Activated naive CD4-positive, alpha-beta T cell treated with anti-CD3 and anti-CD28 coated beads, Interleukin-2, amount 10 ng/mL, durations not matched to agents 5 hours and 36 hours (primary cell): Measurements from ENCODE around the gene NOMO2. TPM values are rescaled to one million over a fixed set of nuclear protein-coding genes. Genes with fewer than 3 reads are reported as not detected.

Source experiments
- microRNA-seq: library from miRNA; unstranded; fragments of <30 nt; microRNA quantifications from one replicate; pipeline ENCODE4 v1.2.0, GENCODE V29; 2022; ENCODE audit warnings: borderline microRNAs expressed, borderline replicate concordance
- total RNA-seq, 2 experiments: library from RNA; stranded (reverse); gene quantifications; one replicate each; pipeline ENCODE4 v1.2.3, GENCODE V29; 2021

NOMO2 gene, protein sequence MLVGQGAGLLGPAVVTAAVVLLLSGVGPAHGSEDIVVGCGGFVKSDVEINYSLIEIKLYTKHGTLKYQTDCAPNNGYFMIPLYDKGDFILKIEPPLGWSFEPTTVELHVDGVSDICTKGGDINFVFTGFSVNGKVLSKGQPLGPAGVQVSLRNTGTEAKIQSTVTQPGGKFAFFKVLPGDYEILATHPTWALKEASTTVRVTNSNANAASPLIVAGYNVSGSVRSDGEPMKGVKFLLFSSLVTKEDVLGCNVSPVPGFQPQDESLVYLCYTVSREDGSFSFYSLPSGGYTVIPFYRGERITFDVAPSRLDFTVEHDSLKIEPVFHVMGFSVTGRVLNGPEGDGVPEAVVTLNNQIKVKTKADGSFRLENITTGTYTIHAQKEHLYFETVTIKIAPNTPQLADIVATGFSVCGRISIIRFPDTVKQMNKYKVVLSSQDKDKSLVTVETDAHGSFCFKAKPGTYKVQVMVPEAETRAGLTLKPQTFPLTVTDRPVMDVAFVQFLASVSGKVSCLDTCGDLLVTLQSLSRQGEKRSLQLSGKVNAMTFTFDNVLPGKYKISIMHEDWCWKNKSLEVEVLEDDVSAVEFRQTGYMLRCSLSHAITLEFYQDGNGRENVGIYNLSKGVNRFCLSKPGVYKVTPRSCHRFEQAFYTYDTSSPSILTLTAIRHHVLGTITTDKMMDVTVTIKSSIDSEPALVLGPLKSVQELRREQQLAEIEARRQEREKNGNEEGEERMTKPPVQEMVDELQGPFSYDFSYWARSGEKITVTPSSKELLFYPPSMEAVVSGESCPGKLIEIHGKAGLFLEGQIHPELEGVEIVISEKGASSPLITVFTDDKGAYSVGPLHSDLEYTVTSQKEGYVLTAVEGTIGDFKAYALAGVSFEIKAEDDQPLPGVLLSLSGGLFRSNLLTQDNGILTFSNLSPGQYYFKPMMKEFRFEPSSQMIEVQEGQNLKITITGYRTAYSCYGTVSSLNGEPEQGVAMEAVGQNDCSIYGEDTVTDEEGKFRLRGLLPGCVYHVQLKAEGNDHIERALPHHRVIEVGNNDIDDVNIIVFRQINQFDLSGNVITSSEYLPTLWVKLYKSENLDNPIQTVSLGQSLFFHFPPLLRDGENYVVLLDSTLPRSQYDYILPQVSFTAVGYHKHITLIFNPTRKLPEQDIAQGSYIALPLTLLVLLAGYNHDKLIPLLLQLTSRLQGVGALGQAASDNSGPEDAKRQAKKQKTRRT
- 10 to 100 TPM; 81.4 to 85.0 TPM for total RNA-seq

DNA sequence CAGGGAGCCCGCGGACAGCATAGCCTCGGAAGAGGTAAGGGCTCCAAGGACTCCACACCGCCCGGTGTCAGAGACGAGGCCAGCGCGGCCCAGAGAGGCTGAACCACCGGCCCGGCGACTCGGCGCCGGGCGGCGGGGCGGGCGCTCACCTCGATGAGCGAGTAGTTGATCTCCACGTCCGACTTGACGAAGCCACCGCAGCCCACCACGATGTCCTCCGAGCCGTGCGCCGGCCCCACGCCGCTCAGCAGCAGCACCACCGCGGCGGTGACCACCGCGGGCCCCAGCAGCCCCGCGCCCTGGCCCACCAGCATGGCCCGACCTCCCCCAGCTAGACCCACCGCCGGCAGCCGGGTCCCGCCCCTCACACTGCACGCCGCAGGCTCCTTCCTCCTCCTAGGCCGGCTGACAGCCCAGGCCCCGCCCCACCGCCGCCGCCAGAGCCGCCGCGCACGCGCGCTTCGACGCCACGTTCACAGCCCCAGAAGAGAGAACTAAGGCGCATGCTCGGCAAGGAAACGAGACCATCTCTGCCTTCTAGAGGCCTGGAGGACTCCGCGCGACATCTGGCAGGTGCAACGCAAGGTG is at the start of gene NOMO2:
Gene NOMO2, minus strand, starts transcription at position 371 of the 588 bp plus-strand sequence. Its CDS starts 57 bp downstream, at position 314.

Small RNA genes lying within 50 kb of the gene (microRNA-seq; reads per million reads assigned to microRNA genes)
- gene MIR3179-3 (not detected), gene MIR3179-4 (not detected), gene MIR3180-3 (not detected), gene MIR3670-3 (not detected), gene MIR3670-4 (not detected), gene MIR6770-3 (not detected)

Other genes with a start within 250 kb of the NOMO2 start
- not detected for gene NPIPA8, start 225.4 kb downstream of the NOMO2 start, total RNA-seq
- gene RPS15A, start 228.2 kb upstream of the NOMO2 start, total RNA-seq = 1,000 to 10,000 TPM; 2,803 to 2,806 TPM
- gene ARL6IP1, start 239.5 kb upstream of the NOMO2 start, total RNA-seq = 100 to 1,000 TPM; 209 to 214 TPM